SU-DHL-6 (cell line): ENCODE data around the gene TREH.

ENCODE experiments used
- EZH2phosphoT487 ChIP-seq: fragments of 200-600 bp; sonication (generic), shearing (Covaris generic); conservative IDR thresholded peaks from 2 replicates; pipeline ENCODE4 v1.6.1; 2018; ENCODE audit warnings: mild to moderate bottlenecking, antibody characterized with exemption, low read length, moderate library complexity, mixed read lengths
- TF ChIP-seq, protein P1 (sequence below): fragments of 200-600 bp; sonication (generic); IDR thresholded peaks from one replicate; pipeline ENCODE4 v1.5.1; 2017; ENCODE audit warnings: antibody characterized with exemption, mild to moderate bottlenecking, low read length, moderate library complexity; ENCODE audit not compliant: insufficient read depth, poor library complexity, severe bottlenecking

DNA sequence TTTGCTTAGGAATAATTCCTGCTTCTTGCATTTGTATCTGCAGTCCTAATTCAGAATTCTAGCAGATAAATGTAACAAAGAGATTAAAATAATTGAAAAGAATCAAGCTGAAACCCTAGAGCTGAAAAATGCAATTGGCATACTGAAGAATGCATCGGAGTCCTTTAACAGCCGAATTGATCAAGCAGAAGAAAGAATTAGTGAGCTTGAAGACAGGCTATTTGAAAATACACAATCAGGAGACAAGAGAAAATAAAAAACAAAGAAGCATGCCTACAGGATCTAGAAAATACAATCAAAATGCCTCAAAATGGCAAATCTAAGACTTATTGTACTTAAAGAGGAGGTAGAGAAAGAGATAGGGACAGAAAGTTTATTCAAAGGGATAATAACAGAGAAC lies 8.2 kb downstream of the TREH start:
- TF ChIP-seq, protein P1, sequence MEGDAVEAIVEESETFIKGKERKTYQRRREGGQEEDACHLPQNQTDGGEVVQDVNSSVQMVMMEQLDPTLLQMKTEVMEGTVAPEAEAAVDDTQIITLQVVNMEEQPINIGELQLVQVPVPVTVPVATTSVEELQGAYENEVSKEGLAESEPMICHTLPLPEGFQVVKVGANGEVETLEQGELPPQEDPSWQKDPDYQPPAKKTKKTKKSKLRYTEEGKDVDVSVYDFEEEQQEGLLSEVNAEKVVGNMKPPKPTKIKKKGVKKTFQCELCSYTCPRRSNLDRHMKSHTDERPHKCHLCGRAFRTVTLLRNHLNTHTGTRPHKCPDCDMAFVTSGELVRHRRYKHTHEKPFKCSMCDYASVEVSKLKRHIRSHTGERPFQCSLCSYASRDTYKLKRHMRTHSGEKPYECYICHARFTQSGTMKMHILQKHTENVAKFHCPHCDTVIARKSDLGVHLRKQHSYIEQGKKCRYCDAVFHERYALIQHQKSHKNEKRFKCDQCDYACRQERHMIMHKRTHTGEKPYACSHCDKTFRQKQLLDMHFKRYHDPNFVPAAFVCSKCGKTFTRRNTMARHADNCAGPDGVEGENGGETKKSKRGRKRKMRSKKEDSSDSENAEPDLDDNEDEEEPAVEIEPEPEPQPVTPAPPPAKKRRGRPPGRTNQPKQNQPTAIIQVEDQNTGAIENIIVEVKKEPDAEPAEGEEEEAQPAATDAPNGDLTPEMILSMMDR = no peak
- TF ChIP-seq EZH2phosphoT487 = no peak
